Skin epidermis (tissue), 12 donors: ENCODE results near the gene PDE7B.

ENCODE experiments used
- H3K27ac ChIP-seq, 21 experiments: fragments of 200-600 bp; sonication (generic) in 11 of 21; one replicate each; pipeline ENCODE4 v1.5.0; 2020; ENCODE audit warnings: mild to moderate bottlenecking in 3 of 21, inconsistent platforms in 2 of 21, moderate library complexity in 2 of 21
- H3K4me3 ChIP-seq, 7 experiments: fragments of 200-600 bp; sonication (generic) in 2 of 7; one replicate each; pipeline ENCODE4 v1.5.0; 2020; ENCODE audit warnings: inconsistent platforms in 2 of 7, mild to moderate bottlenecking in 2 of 7, moderate library complexity in 1 of 7

PDE7B gene

GRCh38 chr6:136039185-136039584 is 187.7 kb downstream of the PDE7B start:
- H3K4me3 ChIP-seq: peak overlapping the region in 5 of 7 experiments; percentile 8 to 38 (median 25)
- peak overlapping the region in 4 of 21 experiments; percentile 7 to 88 (median 80) for H3K27ac ChIP-seq

- H3K4me3 ChIP-seq: no peak overlapping the region
- H3K27ac ChIP-seq: peak overlapping the region in 6 of 21 experiments; percentile 6 to 49 (median 36)
These were observed 199.0 kb downstream of the PDE7B start for GRCh38 chr6:136050475-136050874.

- H3K4me3 ChIP-seq: no peak overlapping the region
- peak overlapping the region in 3 of 21 experiments; percentile 6 to 51 (median 38) for H3K27ac ChIP-seq
These were observed 199.8 kb downstream of the PDE7B start for GRCh38 chr6:136051140-136051775.

GRCh38 chr6:136052031-136052430 is 200.5 kb downstream of the PDE7B start:
- Histone ChIP-seq H3K4me3 (no peak overlapping the region), H3K27ac (no peak overlapping the region)

GRCh38 chr6:136058852-136059251 is 207.4 kb downstream of the PDE7B start:
- no peak overlapping the region for H3K27ac ChIP-seq

GRCh38 chr6:136059308-136059707 is 207.8 kb downstream of the PDE7B start:
- no peak overlapping the region for H3K4me3 ChIP-seq
- H3K27ac ChIP-seq: no peak overlapping the region

More at GRCh38 chr6:136058852-136059251, 207.4 kb downstream of the PDE7B start:
- H3K4me3 ChIP-seq: no peak overlapping the region

GRCh38 chr6:136060052-136060451 is 208.6 kb downstream of the PDE7B start:
- no peak overlapping the region for H3K4me3 ChIP-seq
- no peak overlapping the region for H3K27ac ChIP-seq

- H3K4me3 ChIP-seq: no peak overlapping the region
- H3K27ac ChIP-seq: no peak overlapping the region
These were observed 209.3 kb downstream of the PDE7B start for GRCh38 chr6:136060759-136061158.

- no peak overlapping the region for H3K27ac ChIP-seq
- H3K4me3 ChIP-seq: no peak overlapping the region
These were observed 210.2 kb downstream of the PDE7B start for GRCh38 chr6:136061701-136062100.

- Histone ChIP-seq H3K4me3 (no peak overlapping the region), H3K27ac (no peak overlapping the region)
These were observed 211.6 kb downstream of the PDE7B start for GRCh38 chr6:136063096-136063495.

GRCh38 chr6:136066005-136066404 is 214.5 kb downstream of the PDE7B start:
- Histone ChIP-seq H3K27ac (no peak overlapping the region), H3K4me3 (no peak overlapping the region)

- Histone ChIP-seq H3K4me3 (no peak overlapping the region), H3K27ac (peak overlapping the region in 6 of 21 experiments; percentile 10 to 83 (median 38))
These were observed 216.3 kb downstream of the PDE7B start for GRCh38 chr6:136067731-136068341.

GRCh38 chr6:136069119-136069518 is 217.6 kb downstream of the PDE7B start:
- H3K4me3 ChIP-seq: no peak overlapping the region
- peak overlapping the region in 3 of 21 experiments; percentile 43 to 83 (median 59) for H3K27ac ChIP-seq

- peak overlapping the region in 1 of 21 experiments; percentile 26 for H3K27ac ChIP-seq
- H3K4me3 ChIP-seq: no peak overlapping the region
These were observed 219.3 kb downstream of the PDE7B start for GRCh38 chr6:136070815-136071214.

GRCh38 chr6:136072691-136073090 is 221.2 kb downstream of the PDE7B start:
- H3K27ac ChIP-seq: no peak overlapping the region
- H3K4me3 ChIP-seq: no peak overlapping the region

- H3K4me3 ChIP-seq: no peak overlapping the region
- H3K27ac ChIP-seq: no peak overlapping the region
These were observed 221.7 kb downstream of the PDE7B start for GRCh38 chr6:136073216-136073615.

GRCh38 chr6:136076496-136076895 is 225.0 kb downstream of the PDE7B start:
- Histone ChIP-seq H3K27ac (no peak overlapping the region), H3K4me3 (no peak overlapping the region)

GRCh38 chr6:136077834-136078576 is 226.5 kb downstream of the PDE7B start:
- H3K4me3 ChIP-seq: no peak overlapping the region
- H3K27ac ChIP-seq: peak overlapping the region in 2 of 21 experiments; percentile 3 to 17

- H3K4me3 ChIP-seq: no peak overlapping the region
- H3K27ac ChIP-seq: no peak overlapping the region
These were observed 228.4 kb downstream of the PDE7B start for GRCh38 chr6:136079701-136080565.

GRCh38 chr6:136083540-136083939 is 232.0 kb downstream of the PDE7B start:
- no peak overlapping the region for H3K27ac ChIP-seq
- no peak overlapping the region for H3K4me3 ChIP-seq
